AG08396 (cell line): ENCODE measurements around the gene FZD10.
A peak's percentile ranks its signal among the peaks of the same experiment; 100 is the strongest.

Experiments used
- DNase-seq: peaks from one replicate; pipeline ENCODE4 v3.0.0; 2012; ENCODE audit warnings: low spot score, mixed read lengths

FZD10 gene

GRCh38 chr12:130162267-130162666 lies at the start of gene FZD10:
TSS of gene FZD10 (plus strand) at chr12:130162464. CDS start at chr12:130162943, 479 bp downstream.
- peak; percentile 61 for DNase-seq

GRCh38 chr12:130114952-130115351 lies 47.3 kb upstream of the FZD10 start:
- no peak for DNase-seq

GRCh38 chr12:130115646-130116045 lies 46.6 kb upstream of the FZD10 start:
- no peak for DNase-seq

GRCh38 chr12:130116791-130117190 lies 45.5 kb upstream of the FZD10 start:
- DNase-seq: no peak

GRCh38 chr12:130117233-130117632 lies 45.0 kb upstream of the FZD10 start:
- DNase-seq: no peak

- DNase-seq: no peak
Measured at GRCh38 chr12:130117701-130118100, 44.6 kb upstream of the FZD10 start.

- no peak for DNase-seq
Measured at GRCh38 chr12:130118181-130118580, 44.1 kb upstream of the FZD10 start.

GRCh38 chr12:130119241-130119861 lies 42.9 kb upstream of the FZD10 start:
- DNase-seq: no peak

- no peak for DNase-seq
Measured at GRCh38 chr12:130120012-130120805, 42.1 kb upstream of the FZD10 start.

GRCh38 chr12:130121226-130122000 lies 40.9 kb upstream of the FZD10 start:
- DNase-seq: no peak

GRCh38 chr12:130122356-130122755 lies 39.9 kb upstream of the FZD10 start:
- DNase-seq: no peak

GRCh38 chr12:130124106-130124505 lies 38.2 kb upstream of the FZD10 start:
- no peak for DNase-seq

- no peak for DNase-seq
Measured at GRCh38 chr12:130124605-130125244, 37.5 kb upstream of the FZD10 start.

- DNase-seq: no peak
Measured at GRCh38 chr12:130126023-130126432, 36.2 kb upstream of the FZD10 start.

- no peak for DNase-seq
Measured at GRCh38 chr12:130127532-130127911, 34.7 kb upstream of the FZD10 start.

- no peak for DNase-seq
Measured at GRCh38 chr12:130127912-130128789, 34.1 kb upstream of the FZD10 start.

- DNase-seq: no peak
Measured at GRCh38 chr12:130128790-130129735, 33.2 kb upstream of the FZD10 start.

GRCh38 chr12:130130346-130130745 lies 31.9 kb upstream of the FZD10 start:
- DNase-seq: no peak

GRCh38 chr12:130131025-130131424 lies 31.2 kb upstream of the FZD10 start:
- DNase-seq: no peak

- no peak for DNase-seq
Measured at GRCh38 chr12:130131801-130132200, 30.5 kb upstream of the FZD10 start.
